Dermis blood vessel endothelial cell (primary cell): Measurements from ENCODE around the gene MAGI2. TPM values are rescaled to one million over a fixed set of nuclear protein-coding genes. Genes with fewer than 3 reads are reported as not detected.

Experiments used
- DNase-seq: peaks from one replicate; pipeline ENCODE4 v3.0.0; 2010
- total RNA-seq: library from RNA; depleted of rRNA; stranded (reverse); fragments of >200 nt; gene quantifications from 2 replicates; pipeline ENCODE4 v1.2.3, GENCODE V29; 2014

MAGI2 gene
- total RNA-seq, 1 donor from 2014 or later, result 2.4 TPM

DNA sequence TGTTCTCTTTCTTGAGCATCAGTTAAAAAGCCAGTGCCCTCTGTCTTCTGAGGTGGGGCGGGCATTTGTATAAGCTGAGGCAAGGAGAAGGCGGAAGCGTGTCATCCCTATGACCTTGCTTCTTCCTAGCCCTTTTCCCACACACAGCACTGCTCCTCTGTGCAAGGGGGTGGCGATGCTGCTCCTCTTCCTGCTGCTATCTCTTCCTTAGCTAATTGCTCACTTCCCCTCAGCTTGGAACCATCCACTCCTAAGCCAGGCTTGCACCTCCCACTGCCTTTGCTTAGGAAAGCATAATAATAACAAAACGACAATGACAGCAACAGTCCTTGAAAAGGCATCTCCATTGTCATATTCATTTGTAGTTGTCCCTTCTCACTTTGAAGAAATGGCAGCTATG lies 1288.0 kb downstream of the MAGI2 start:
- no peak for DNase-seq

DNA sequence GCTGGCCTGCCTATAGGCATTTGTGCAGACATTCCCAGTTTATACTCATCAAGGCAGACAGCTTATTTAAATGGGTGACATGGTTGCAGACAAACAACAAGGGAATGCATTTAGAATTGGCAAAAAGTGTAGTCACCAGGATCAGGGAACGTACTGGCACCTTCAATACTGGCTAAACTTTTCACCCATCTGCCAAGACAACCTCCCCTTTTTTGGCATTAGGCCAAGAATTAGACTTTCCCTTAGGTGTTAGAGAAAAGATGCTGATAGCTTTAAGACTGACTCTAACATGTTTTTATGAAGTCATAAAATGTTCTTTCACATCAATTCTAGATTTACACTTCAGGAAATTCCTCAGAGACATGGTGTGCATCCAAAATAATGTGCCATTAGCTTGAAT lies 1289.0 kb downstream of the MAGI2 start:
- no peak for DNase-seq

DNA sequence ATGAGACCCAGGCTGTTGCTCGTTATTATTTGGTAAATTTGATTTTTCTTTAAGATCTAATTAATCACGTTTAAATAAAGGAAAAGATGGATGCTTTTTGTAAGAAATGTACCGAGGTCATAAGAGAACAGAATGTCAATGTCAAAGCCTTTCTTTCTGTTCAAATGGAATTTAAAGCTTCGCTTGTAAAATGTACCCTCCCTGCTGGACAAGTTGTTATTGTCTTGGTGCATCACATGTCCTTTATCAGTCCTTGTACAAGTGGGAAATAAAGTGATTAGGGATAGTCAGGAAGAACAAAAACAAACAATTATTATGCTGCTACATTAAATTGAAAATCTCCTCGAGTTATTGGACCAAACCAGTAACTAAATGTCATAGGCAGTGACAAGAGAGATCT lies 1291.7 kb downstream of the MAGI2 start:
- DNase-seq, result no peak

DNA sequence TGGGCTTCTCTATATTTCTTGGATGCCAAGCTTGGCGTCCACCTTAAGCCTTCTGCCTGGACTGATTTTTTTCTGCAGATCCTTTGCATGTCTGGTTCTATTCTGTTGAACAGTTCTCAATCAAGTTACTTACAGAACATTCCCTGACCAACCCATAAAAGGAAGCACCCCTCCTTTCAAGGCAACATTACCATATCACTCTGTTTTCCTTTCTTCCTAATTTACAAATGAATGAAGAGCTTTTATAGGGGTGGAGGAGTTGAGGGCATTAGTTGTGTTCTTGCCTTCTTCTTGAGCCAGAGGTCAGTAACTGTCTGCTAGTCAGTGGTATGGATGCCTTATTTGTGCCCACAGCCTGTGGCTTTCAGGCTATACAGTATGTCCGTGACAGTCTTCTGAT lies 1293.9 kb downstream of the MAGI2 start:
- DNase-seq, result no peak

DNA sequence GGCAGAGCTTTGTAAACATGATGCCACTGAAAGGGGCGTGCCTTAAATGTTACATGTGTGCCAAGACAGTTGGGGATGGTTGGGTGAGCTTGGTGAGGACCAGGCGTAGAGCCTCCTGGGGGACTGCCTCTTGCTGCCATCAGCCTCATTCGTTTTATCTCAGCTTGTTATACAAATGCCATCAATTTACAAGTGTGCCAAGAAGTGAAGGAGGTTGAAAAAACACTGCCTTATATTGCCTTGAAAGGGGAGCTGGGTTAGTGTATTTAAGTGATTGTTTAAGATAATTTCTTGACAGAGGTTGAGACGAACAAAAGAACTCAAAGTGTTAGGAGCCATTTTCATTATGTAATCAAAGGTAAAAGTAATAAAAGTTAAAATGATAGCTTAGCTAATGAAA lies 1300.2 kb downstream of the MAGI2 start:
- no peak for DNase-seq

DNA sequence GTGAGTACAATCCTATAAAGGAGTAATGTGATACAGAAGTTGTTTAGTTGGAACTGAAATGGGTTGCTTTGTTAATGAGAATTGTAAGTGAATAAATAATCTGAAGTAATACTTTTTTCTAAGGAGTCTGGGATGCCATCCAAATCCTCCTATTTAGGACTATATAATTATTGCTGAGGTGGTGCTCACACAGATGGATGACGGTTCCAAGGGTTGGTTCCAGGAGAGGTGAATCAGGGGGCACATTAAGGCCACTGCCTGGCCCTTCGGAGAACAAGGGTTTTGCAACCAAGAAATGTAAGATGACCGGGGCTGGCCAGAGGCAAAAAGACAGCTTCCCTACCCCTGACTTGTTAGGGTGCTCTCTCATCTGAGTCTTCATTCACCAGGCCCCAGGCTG lies 1302.2 kb downstream of the MAGI2 start:
- no peak for DNase-seq

DNA sequence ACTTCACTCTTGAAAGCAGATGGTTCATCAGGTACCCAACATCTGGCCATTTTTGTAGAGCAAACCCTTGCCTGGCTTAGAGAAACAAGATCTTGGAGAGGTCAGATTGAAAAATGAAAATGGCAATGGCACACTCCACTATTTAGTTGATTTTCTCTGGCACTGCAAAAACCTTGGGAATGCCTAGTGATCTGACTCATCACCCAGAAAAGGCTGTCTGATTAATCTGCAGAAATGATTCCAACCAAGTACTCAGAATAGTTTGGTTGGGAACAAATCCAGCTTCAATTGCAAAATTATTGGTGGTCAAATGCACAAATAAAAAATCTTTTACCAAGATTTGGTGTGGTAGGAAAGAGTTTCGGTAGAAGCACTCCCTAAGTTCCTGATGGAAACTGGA lies 1303.7 kb downstream of the MAGI2 start:
- DNase-seq, result no peak

DNA sequence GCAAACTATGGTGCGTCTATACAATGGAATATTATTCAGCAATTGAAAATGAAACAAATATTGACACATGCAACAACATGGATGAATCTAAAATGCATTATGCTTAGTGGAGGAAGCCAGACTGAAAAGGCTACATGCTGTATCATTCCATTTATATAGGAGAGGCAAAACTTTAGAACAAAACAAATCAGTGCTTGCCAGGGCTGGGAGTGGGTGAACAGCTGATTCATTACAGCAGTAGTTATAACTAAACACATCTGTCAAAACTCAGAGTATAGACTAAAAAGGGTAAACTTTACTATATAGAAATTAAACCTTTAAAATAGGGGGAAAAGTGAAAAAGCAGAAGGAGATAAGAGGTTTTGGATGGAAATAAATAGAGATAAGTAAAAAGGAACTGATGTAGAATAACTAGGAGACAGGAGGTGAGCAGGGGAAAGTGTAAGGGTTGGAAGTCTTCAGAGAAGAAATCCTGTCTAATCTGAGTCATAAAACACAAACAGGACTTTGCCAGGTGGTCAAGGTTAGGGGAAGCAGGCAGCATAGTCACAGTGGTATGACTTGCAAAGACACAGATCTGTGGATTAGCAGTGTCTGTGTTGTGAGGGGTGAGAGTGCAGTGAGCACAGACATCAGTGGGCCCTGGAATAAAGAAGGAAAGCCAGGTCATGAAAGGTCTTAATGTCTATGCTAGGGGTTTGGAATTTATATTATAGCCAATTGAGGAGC lies 1305.1 kb downstream of the MAGI2 start:
- no peak for DNase-seq

DNA sequence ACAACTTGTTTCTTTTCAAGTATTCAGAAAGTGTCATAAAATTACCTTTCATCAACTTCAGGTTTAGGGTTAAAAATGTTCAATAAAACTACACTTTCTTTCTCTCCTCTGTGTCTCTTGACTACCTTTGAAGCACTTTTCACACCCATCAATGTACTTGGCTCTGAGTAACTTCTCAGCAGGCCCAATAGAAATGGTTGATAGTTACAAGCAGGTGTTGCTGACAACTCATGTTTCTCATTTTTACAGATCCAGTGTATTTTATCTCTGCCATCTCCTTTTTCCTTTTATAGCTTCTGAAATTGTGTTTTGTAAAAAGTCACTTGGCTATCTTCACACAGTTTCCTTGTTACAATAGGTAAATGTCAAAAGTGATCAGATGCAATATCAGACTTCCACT lies 1306.9 kb downstream of the MAGI2 start:
- no peak for DNase-seq

DNA sequence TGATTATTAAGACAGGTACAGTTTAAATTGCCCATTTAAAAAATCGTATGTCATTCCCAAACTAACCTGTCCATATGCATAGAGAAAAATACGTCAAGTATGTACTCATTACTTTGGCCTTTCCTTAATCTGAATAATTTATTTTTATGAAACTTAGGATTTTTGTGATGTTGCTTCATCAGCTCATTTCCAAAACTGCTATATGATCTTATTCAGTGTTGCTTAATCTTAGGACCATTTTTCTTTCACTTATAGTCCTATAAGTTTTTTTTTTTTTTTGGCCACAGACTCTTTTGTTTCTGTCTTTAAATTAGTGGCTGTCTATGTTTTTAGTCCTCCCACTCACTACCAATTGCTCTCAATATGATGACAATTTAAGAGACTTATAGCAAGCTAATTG lies 1309.8 kb downstream of the MAGI2 start:
- no peak for DNase-seq

DNA sequence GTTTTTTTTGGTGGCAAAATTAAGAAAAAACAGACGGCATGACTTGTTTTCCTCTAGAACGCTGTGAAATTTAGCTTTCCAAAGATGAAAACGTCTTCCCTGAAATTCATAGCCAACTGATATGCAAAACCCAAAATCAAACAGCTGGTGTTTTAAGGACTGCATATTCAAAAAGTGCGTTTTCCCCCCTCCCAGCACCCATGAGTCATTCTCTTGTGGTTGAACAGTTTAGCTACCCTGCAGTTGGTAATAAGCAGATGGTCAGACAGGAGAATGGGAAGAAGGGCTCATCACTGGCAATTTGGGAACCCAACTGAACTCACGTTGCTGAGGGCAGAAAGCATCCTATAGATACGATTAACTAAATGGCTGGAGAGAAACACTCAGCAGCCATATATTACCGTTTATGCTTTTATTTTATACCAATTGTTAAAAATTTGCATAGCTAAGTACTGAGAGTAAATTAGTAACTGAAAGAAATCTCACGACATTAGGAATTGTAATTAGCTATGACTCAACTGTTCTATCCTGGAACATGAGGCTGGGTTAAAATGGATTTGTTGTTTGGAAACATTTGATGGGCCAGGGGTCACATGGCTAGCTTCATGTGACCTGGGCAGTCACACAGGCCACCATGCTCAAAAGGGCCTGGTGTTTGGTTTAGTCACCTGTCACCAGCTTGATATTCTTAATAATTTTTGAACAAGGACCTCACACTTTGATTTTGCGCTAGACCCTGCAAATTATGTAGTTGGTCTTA lies 1311.8 kb downstream of the MAGI2 start:
- DNase-seq, result no peak

DNA sequence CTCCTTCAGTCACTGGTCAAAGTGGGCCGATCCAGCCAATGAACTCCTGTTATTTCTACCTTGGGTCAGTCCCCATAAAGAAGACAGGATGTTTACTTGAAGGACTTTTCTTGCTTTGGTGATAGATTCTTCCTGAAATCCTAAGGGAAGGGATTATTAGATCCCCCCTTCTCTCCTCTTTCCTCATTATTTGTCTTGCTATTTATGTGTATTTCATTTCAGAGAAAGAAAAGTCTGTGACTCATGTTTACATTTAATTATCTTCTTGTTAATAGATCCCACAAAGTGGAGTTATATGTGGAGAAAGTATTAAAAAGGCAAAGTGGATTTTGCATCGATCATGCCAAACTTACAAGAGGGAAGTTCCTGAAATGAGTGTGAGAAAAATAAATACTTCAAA lies 1313.4 kb downstream of the MAGI2 start:
- DNase-seq, result no peak

DNA sequence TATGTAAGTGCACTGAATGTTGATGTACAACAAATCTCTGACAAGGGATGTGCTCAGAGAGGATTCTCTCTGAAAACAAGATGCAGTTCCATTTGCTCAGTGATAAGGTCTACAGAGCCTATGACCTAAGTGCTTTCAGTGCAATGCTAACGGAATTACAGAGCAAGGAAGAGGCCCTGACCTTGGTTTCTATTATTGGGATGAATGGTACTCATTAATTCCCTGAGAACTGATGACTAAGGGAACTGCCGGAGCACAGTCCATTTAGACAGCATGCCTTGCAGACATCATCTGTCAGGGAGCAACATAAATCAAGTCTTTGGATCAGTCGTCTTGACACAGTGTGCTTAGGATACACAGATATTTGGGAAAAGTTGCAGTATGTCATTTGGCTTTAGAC lies 1314.1 kb downstream of the MAGI2 start:
- DNase-seq, result no peak

DNA sequence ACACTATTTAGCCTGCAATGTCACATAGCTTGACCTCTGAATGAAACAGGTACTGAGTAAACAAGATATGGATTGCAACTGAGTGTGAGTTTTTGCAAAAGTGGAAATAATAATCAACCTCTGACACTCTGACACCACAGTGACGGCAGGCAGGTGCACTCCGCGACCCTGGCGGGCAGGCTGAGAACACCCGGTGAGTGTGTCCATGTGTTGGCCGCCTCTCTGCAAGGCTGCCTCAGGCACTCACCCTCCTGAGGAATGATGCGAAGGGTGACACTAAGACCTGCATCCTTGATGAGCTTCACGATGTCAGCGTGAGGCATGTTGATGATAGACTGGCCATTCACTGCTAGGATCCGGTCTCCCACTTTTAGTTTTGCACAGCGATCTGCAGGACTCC lies 1318.7 kb downstream of the MAGI2 start:
- DNase-seq, result no peak

DNA sequence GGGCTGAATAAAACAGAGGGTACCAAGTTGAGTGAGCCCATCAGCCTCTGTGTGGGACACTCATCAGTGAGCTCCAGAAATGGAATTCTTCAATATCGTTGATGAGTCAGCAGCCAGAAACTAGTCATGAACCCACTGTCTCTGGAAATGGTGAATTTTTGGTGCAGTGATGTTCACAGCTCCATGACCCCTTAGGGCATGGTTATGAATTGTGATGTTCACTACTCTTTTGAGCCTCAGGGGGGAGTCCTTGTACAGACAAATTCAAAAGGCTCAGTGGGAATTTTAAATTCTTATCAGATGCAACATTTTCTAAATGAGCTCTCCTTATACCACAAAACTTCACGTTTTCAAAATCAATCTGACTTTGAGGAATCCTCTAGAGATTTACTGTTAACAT lies 1319.2 kb downstream of the MAGI2 start:
- DNase-seq, result peak; percentile 19

DNA sequence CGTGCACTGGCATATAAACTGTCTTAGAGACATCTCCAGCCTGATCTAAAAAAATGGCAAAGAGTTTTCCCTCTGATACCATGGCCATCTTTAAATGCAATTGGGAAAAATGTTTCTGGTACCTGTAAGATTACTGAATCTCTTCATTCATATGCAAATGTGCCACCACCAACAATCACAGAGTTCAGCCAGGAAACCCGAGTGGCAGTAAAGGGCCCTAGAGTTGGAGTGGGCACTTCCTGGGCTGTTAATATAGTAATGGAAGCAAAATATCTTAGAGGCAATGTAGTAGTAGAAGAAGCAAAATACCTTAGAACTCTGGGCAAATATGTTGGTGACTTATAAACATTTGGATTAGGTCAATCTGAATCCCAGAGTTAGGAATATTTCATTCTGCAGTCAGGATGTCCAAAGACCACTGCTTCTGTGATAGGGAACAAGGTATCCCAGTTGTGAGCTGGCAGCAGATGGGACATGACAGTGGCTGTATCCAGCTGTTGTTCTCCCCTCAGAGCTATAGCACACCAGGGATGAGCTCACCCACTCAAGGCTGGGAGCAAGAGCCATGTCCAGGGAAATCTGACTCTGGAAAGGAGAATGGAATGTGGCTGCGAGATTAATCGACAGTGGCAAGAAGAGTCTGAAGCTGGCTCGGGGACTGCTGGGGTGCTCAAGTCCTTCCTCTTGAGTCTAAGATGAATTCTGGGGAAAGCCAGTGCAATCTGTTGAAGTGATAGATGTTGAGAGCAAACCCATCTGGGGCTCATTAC lies 1322.8 kb downstream of the MAGI2 start:
- no peak for DNase-seq

DNA sequence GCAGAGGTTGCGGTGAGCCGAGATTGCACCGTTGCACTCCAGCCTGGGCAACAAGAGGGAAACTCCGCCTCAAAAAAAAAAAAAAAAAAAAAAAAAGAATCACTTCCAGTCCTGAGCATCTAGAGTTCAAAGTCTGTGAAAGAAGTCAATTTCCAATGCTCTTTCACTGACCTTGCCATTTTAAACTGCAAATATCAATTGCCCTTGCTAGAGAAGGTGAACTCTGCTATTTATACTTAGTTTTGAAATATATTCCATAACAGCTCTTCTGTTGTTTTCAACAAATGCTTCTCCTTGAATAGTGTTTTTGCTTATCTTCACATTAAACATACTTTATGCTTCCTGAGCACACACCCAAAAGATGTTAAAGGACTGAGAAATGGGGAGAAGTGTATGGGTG lies 1323.6 kb downstream of the MAGI2 start:
- no peak for DNase-seq

DNA sequence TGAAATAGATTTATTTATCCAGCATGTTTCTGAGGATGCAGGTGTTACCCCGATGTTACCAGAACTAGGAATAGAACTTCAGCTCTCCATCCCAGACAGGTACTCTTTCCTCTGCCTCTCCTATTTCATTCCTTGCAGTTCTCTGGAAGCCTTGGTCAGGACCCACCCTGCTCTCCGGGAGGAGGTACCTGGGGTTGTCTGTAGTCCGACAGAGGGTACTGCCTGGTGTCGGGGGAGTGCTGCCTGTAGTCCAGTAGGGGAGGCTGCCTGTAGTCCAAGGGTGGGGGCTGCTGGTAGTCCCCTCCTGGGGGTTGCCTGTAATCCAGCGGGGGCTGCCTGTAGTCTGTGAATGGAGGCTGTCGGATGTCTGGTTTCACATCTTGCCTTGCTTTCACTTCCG lies 1326.5 kb downstream of the MAGI2 start:
- no peak for DNase-seq

DNA sequence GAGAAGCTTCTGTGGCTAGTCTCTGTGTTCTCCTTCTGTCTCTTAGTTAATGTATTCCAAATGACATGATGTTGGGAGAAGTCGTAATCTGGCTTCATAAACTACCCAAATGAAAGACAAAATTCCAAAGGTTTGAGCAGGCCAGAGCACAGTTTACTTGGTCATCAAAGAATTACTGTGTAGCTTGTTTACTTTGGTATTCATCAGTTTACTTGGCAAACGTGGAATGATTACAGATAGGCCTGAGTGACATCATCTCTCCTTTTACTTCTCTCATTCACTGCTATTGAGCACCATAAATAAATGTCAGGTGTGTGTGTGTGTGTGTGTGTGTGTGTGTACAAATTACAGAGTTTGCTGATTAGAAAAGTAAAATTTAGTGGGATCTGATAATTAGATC lies 1327.6 kb downstream of the MAGI2 start:
- DNase-seq, result no peak

DNA sequence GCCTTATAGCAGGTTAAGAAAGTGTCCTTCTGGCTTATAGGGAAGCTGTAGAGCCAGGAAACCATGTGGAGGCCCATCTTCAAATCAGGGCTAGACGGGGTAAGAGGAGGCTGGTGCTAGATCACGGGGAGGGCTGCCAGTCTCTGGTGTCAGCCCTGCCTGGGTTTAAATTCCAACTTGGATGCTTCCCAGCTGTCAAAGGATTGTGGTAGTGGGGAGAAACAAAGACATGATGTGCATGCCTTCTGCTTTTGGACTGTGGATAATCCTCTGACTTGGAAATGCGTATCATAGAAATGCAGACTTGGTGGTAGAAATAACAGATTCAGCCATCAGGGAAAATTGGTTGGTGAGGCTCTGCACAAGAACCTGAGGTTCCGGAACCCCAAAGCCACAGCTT lies 1329.3 kb downstream of the MAGI2 start:
- DNase-seq, result no peak

DNA sequence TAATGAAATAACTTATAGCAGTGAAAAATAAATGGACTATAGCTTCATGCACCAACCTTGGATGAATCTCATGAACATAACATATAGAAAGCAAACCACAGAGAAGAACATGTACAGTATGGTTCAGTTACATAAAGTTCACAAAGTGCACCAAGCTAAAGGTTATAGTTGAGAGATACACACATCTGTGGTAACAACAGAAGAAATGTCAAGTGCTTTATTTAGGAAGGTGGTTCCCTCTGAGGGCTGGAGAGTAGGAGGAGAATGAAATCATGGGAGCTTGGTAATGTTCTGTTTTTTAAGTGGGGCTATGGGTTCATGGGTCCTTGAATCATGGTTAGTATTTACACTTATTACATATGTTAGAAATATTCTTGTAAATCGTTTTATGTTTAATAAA lies 1331.6 kb downstream of the MAGI2 start:
- no peak for DNase-seq

DNA sequence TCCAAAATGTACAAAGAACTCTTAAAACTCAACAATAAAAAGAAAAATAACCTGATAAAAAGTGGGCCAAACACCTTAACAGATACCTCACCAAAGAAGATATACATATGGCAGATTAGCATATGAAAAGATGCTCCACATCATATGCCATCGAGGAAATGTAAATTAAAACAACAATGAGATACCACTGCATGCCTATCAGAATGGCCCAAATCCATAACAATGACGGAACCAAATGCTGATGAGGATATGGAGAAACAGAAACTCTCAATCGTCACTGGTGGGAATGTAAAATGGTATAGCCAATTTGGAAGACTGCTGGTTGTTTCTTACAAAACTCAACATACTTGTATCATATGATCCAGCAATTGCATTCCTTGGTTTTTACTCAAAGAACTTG lies 1335.0 kb downstream of the MAGI2 start:
- no peak for DNase-seq

DNA sequence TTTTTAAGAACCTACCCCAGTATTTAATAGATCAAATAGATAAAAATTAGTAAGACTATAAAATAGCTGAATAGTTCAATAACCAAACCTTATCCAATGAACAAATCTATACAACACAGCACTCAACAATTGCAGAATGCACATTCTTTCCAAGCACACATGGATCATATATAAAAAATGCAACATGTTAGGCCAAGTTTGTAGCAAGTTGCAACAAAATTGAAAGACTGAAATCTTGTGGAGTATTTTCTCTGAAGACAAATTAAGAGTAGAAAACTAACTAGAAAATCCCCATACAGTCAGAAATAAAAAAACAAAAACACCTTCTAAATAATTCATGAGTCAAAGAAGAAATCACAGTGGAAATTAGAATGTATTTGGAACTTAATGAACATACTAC lies 1337.6 kb downstream of the MAGI2 start:
- DNase-seq, result no peak

DNA sequence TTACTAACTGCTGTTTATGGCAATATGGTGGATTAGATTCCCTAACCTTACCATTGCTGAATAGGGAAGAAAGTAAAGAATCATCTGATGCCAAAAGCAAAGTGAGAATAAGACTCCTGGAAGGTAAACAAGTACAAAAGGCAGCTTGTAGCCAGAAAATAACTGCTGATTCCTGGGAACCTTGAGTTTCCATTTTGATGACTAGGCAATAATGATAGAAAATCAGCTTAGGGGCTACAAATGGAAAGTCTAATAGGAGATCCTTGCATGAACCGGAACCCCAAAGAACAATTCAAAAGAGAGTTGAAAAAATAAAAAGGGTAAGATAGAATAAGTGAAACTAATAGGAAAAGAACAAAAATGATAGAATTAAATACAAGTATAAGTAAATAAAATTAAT lies 1338.5 kb downstream of the MAGI2 start:
- DNase-seq, result no peak
